IPS DF 6.9 (cell line): ENCODE measurements around the gene SOX2.
A peak's percentile ranks its signal among the peaks of the same experiment; 100 is the strongest.

ENCODE experiments used
- DNase-seq: peaks from one replicate; pipeline ENCODE4 v3.0.0-alpha.2; 2013; ENCODE audit warnings: low read depth, low spot score
- H3K27ac ChIP-seq: one replicate; pipeline ENCODE4 v1.5.1; 2013; ENCODE audit warnings: low read length, control low read depth
- H3K27me3 ChIP-seq: 2 replicates; pipeline ENCODE4 v1.6.1; 2013; ENCODE audit warnings: mild to moderate bottlenecking, low read length; ENCODE audit not compliant: control insufficient read depth, insufficient read depth
- H3K36me3 ChIP-seq: 2 replicates; pipeline ENCODE4 v1.6.1; 2013; ENCODE audit warnings: low read length; ENCODE audit not compliant: control insufficient read depth, insufficient read depth
- H3K4me1 ChIP-seq: 2 replicates; pipeline ENCODE4 v1.6.1; 2013; ENCODE audit warnings: low read length; ENCODE audit not compliant: control insufficient read depth, insufficient read depth
- H3K4me3 ChIP-seq: 2 replicates; pipeline ENCODE4 v1.5.1; 2013; ENCODE audit warnings: mild to moderate bottlenecking, low read length
- H3K9me3 ChIP-seq: 2 replicates; pipeline ENCODE4 v1.6.1; 2013; ENCODE audit warnings: low read length, inconsistent platforms; ENCODE audit not compliant: control insufficient read depth, insufficient read depth
- WGBS: extraction: QIAGEN DNeasy Blood & Tissue Kit; methylation state at CpG from one replicate; pipeline ENCODE4 v1.1.7; 2013; ENCODE audit warnings: mixed read lengths, missing lambda C conversion rate; ENCODE audit not compliant: insufficient read length, insufficient coverage; 5-methylcytosine and 5-hydroxymethylcytosine counted together

SOX2 gene

GRCh38 chr3:181730934-181731333 lies 19.2 kb downstream of the SOX2 start:
- DNase-seq = no peak
- H3K27me3 ChIP-seq = peaks cover 8% of the 10 kb centered on the region
- H3K27ac ChIP-seq = no peak overlapping the region
- peaks cover 4% of the 10 kb centered on the region; the same call in 1 of the 2 replicates for H3K4me1 ChIP-seq
- no peaks in the 10 kb centered on the region for H3K9me3 ChIP-seq
- no peaks in the 10 kb centered on the region for H3K36me3 ChIP-seq
- H3K4me3 ChIP-seq = no peak overlapping the region
- no CpG with 5 or more reads among the region's 1 CpG for WGBS

- no CpG with 5 or more reads among the region's 7 CpGs for WGBS
- Histone ChIP-seq H3K27me3 (peaks cover 3% of the 10 kb centered on the region; the same call in 1 of the 2 replicates), H3K27ac (no peak overlapping the region), H3K9me3 (no peaks in the 10 kb centered on the region), H3K4me3 (no peak overlapping the region), H3K36me3 (no peaks in the 10 kb centered on the region), H3K4me1 (peaks cover 1% of the 10 kb centered on the region; the same call in 1 of the 2 replicates)
- no peak for DNase-seq
Measured at GRCh38 chr3:181735911-181736310, 24.2 kb downstream of the SOX2 start.

DNA sequence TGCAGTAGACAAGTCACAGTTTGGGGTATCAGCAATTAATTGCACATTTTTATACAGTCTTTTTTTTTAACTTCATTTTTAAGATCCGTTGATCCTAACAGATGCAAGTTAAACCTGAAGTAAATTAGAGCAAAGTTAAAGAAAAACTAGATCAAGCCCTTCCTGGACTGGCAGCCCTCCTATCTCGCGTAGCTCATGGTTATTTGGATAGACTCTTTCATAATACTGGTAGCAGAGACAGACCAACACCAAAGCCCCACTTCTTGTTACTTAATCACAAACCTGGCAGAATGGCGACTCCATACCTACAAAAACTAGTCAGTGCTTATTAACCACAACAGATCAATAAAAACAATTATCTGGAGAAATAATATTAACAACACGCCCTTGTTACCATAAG lies 26.8 kb downstream of the SOX2 start:
- Histone ChIP-seq H3K4me3 (no peak overlapping the region), H3K9me3 (no peaks in the 10 kb centered on the region), H3K36me3 (no peaks in the 10 kb centered on the region), H3K27me3 (no peaks in the 10 kb centered on the region; the same call in 1 of the 2 replicates), H3K27ac (no peak overlapping the region), H3K4me1 (0 out of 2 replicates have a peak, but pooled peaks cover 2% of the 10 kb centered on the region)
- WGBS = no CpG with 5 or more reads among the region's 5 CpGs
- no peak for DNase-seq

- no peaks in the 10 kb centered on the region for H3K36me3 ChIP-seq
- WGBS = no CpG with 5 or more reads among the region's 4 CpGs
- DNase-seq = no peak
- H3K9me3 ChIP-seq = no peaks in the 10 kb centered on the region
- H3K4me1 ChIP-seq = 0 out of 2 replicates have a peak, but pooled peaks cover 2% of the 10 kb centered on the region
- no peak overlapping the region for H3K4me3 ChIP-seq
- no peaks in the 10 kb centered on the region; the same call in 1 of the 2 replicates for H3K27me3 ChIP-seq
- H3K27ac ChIP-seq = no peak overlapping the region
Measured at GRCh38 chr3:181739628-181740027, 27.9 kb downstream of the SOX2 start.

- no peaks in the 10 kb centered on the region; the same call in 1 of the 2 replicates for H3K27me3 ChIP-seq
- no CpG with 5 or more reads among the region's 6 CpGs for WGBS
- no peaks in the 10 kb centered on the region for H3K9me3 ChIP-seq
- no peak overlapping the region for H3K27ac ChIP-seq
- DNase-seq = no peak
- no peak overlapping the region for H3K4me3 ChIP-seq
- 0 out of 2 replicates have a peak, but pooled peaks cover 2% of the 10 kb centered on the region for H3K4me1 ChIP-seq
- no peaks in the 10 kb centered on the region for H3K36me3 ChIP-seq
Measured at GRCh38 chr3:181741417-181741816, 29.7 kb downstream of the SOX2 start.

GRCh38 chr3:181752202-181752671 lies 40.5 kb downstream of the SOX2 start:
- Histone ChIP-seq H3K27me3 (no peaks in the 10 kb centered on the region; the same call in 1 of the 2 replicates), H3K4me1 (peaks cover 5% of the 10 kb centered on the region; the same call in 1 of the 2 replicates), H3K27ac (no peak overlapping the region), H3K4me3 (no peak overlapping the region), H3K36me3 (no peaks in the 10 kb centered on the region), H3K9me3 (no peaks in the 10 kb centered on the region)
- WGBS = no CpG with 5 or more reads among the region's 5 CpGs
- no peak for DNase-seq

DNA sequence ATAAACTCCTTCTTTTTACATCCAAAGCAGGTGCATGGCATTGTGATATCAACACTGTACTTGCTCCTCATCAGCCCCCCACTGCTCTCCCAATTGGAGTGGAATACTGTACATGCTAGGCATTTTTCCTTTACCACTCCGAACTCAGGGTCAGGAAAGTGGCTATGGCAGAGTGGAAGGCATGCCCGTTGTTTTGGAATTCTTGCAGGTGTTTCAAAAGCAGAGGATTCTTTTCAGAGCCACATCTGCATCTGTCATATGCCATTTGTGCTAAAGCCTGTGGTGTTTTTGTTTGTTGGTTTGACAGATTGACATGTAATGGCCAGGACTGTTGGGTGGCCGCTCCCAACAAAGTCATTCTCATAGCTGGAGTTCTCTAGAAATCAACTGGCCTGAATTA lies 41.7 kb downstream of the SOX2 start:
- DNase-seq = no peak
- H3K4me3 ChIP-seq = no peak overlapping the region
- H3K36me3 ChIP-seq = no peaks in the 10 kb centered on the region
- WGBS = no CpG with 5 or more reads among the region's 3 CpGs
- H3K27me3 ChIP-seq = no peaks in the 10 kb centered on the region; the same call in 1 of the 2 replicates
- H3K27ac ChIP-seq = no peak overlapping the region
- H3K9me3 ChIP-seq = no peaks in the 10 kb centered on the region
- peaks cover 5% of the 10 kb centered on the region; the same call in 1 of the 2 replicates for H3K4me1 ChIP-seq

DNA sequence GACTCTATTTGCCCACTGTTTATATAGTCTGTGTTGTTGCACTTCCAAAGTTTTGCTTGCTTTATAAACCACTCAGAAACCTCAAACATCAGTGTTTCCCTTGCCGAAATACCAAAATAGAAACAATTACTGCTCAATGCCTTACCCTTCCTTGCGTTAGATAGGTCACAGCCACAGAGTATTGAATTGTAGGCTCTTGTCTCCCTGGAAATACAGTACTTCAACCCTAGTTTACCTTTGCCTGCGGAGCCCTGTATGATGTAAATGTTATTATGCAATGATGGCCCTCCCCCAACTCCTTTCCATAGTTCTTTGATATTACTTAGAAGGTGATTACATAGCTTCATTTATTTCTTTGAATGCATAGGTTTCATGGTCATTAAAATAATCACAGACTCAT lies 44.2 kb downstream of the SOX2 start:
- H3K36me3 ChIP-seq = no peaks in the 10 kb centered on the region
- no peak overlapping the region for H3K4me3 ChIP-seq
- H3K27ac ChIP-seq = no peak overlapping the region
- peaks cover 5% of the 10 kb centered on the region; the same call in 1 of the 2 replicates for H3K4me1 ChIP-seq
- no peaks in the 10 kb centered on the region for H3K9me3 ChIP-seq
- DNase-seq = no peak
- no CpG with 5 or more reads among the region's 3 CpGs for WGBS
- no peaks in the 10 kb centered on the region; the same call in 1 of the 2 replicates for H3K27me3 ChIP-seq

DNA sequence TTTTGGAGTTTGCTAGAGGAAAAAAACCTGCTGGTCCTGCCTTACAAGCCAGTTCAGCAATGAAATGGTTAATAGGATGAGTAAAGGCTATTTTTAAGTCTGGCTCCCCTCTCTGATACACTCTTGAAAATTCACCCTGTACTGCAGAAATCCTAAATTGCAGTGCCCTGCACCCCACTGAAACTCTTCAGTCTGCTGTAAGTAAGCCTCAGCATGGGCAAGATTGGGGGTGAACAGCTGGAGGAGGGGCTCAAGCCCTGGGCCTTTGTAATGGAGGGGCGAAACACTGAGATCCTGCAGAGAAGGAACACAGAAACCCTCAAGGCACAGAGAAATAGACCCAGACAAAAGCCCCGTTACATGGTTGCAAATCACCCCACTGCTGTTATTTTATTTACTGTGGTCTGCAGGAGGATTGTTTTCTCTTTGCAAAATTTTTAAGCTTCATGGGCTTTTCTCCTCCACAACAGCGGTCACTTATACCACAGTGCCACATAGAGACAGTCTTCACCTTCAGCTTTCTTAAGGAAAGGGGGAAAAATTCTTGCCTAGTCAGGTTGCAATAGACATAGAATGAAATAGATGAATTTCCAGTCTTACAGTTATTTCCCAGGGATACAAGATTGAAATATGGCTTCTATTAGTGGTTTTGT lies 45.0 kb downstream of the SOX2 start:
- H3K4me1 ChIP-seq = peaks cover 5% of the 10 kb centered on the region; the same call in 1 of the 2 replicates
- no peaks in the 10 kb centered on the region for H3K9me3 ChIP-seq
- H3K27ac ChIP-seq = no peak overlapping the region
- no peaks in the 10 kb centered on the region; the same call in 1 of the 2 replicates for H3K27me3 ChIP-seq
- DNase-seq = peak; percentile 47
- WGBS = no CpG with 5 or more reads among the region's 3 CpGs
- H3K4me3 ChIP-seq = no peak overlapping the region; the same call in 1 of the 2 replicates
- no peaks in the 10 kb centered on the region for H3K36me3 ChIP-seq

- H3K4me3 ChIP-seq = no peak overlapping the region
- DNase-seq = no peak
- WGBS = 100% methylated on average over 1 of the region's 3 CpGs
- H3K4me1 ChIP-seq = peaks cover 3% of the 10 kb centered on the region; the same call in 1 of the 2 replicates
- no peaks in the 10 kb centered on the region for H3K9me3 ChIP-seq
- no peaks in the 10 kb centered on the region for H3K36me3 ChIP-seq
- H3K27me3 ChIP-seq = no peaks in the 10 kb centered on the region; the same call in 1 of the 2 replicates
- no peak overlapping the region for H3K27ac ChIP-seq
Measured at GRCh38 chr3:181757694-181758306, 46.1 kb downstream of the SOX2 start.
